Neural cell (in vitro differentiated cells): Measurements from ENCODE around the gene PGBD1. TPM values are rescaled to one million over a fixed set of nuclear protein-coding genes. Genes with fewer than 3 reads are reported as not detected.

ENCODE experiments used
- H2AFZ ChIP-seq: fragments of 200-600, 300-800 bp; sonication (generic), shearing (Covaris generic); 2 replicates; pipeline ENCODE4 v1.6.0; 2014; ENCODE audit warnings: low read depth, mild to moderate bottlenecking, antibody characterized with exemption, low read length, moderate library complexity
- H3F3A ChIP-seq: fragments of 200-600 bp; shearing (Covaris generic); 2 replicates; pipeline ENCODE4 v1.6.1; 2016; ENCODE audit warnings: mild to moderate bottlenecking, moderate library complexity, mixed read lengths, antibody characterized with exemption, low read length; ENCODE audit not compliant: insufficient read depth, poor library complexity, severe bottlenecking
- H3K27ac ChIP-seq: fragments of 200-600, 300-800 bp; sonication (generic), shearing (Covaris generic); 2 replicates; pipeline ENCODE4 v1.5.1; 2014; ENCODE audit warnings: mild to moderate bottlenecking, low read length, moderate library complexity
- H3K27me3 ChIP-seq: fragments of 300-800, 200-600 bp; sonication (generic), shearing (Covaris generic); 2 replicates; pipeline ENCODE4 v1.6.0; 2014; ENCODE audit warnings: mild to moderate bottlenecking, low read depth, low read length, moderate library complexity; ENCODE audit not compliant: insufficient read depth
- H3K36me3 ChIP-seq: fragments of 300-800, 200-600 bp; sonication (generic), shearing (Covaris generic); 2 replicates; pipeline ENCODE4 v1.5.1; 2014; ENCODE audit warnings: mild to moderate bottlenecking, antibody characterized with exemption, low read length, moderate library complexity; ENCODE audit not compliant: insufficient read depth
- H3K4me2 ChIP-seq: fragments of 300-800, 200-600 bp; sonication (generic), shearing (Covaris generic); 2 replicates; pipeline ENCODE4 v1.6.0; 2014; ENCODE audit warnings: mild to moderate bottlenecking, low read length
- H3K4me3 ChIP-seq: fragments of 300-800, 200-600 bp; sonication (generic), shearing (Covaris generic); 2 replicates; pipeline ENCODE4 v1.5.1; 2014; ENCODE audit warnings: mild to moderate bottlenecking, low read length, moderate library complexity
- H3K79me2 ChIP-seq: fragments of 200-600 bp; shearing (Covaris generic); replicated peaks from 2 replicates; pipeline ENCODE4 v1.6.0; 2014; ENCODE audit warnings: mild to moderate bottlenecking, low read length, moderate library complexity; ENCODE audit not compliant: insufficient read depth
- H3K9ac ChIP-seq: fragments of 300-800, 200-600 bp; sonication (generic), shearing (Covaris generic); 2 replicates; pipeline ENCODE4 v1.6.1; 2016; ENCODE audit warnings: mild to moderate bottlenecking, low read length, mixed read lengths
- H3K9me2 ChIP-seq: fragments of 200-600 bp; shearing (Covaris generic); 2 replicates; pipeline ENCODE4 v1.6.1; 2016; ENCODE audit warnings: mild to moderate bottlenecking, low read length, mixed read lengths; ENCODE audit not compliant: insufficient read depth
- H3K9me3 ChIP-seq: fragments of 200-600, 300-800 bp; sonication (generic), shearing (Covaris generic); 2 replicates; pipeline ENCODE4 v1.6.1; 2016; ENCODE audit warnings: mild to moderate bottlenecking, mixed run types, low read length, moderate library complexity, mixed read lengths
- H4K20me1 ChIP-seq: fragments of 200-600 bp; shearing (Covaris generic); 2 replicates; pipeline ENCODE4 v1.6.1; 2016; ENCODE audit warnings: mild to moderate bottlenecking, mixed run types; ENCODE audit not compliant: insufficient read depth
- EP300 ChIP-seq: fragments of 450-650 bp; conservative IDR thresholded peaks from 2 replicates; pipeline ENCODE4 v1.6.1; 2014; ENCODE audit warnings: antibody characterized with exemption, mild to moderate bottlenecking, moderate library complexity; ENCODE audit not compliant: poor library complexity, severe bottlenecking
- EZH2 ChIP-seq: fragments of 200-600, 300-800 bp; shearing (Covaris generic), sonication (generic); IDR thresholded peaks from 2 replicates; pipeline ENCODE4 v1.6.1; 2014; ENCODE audit warnings: antibody characterized with exemption, low read length, borderline replicate concordance, mild to moderate bottlenecking; ENCODE audit not compliant: insufficient read depth, poor library complexity, severe bottlenecking
- MXI1 ChIP-seq: fragments of 450-650 bp; conservative IDR thresholded peaks from 2 replicates; pipeline ENCODE4 v1.6.1; 2014; ENCODE audit warnings: antibody characterized with exemption, mild to moderate bottlenecking; ENCODE audit not compliant: poor library complexity, severe bottlenecking
- POLR2AphosphoS5 ChIP-seq: IDR thresholded peaks from 2 replicates; pipeline ENCODE4 v1.6.1; 2012
- RAD21 ChIP-seq: fragments of 450-650 bp; conservative IDR thresholded peaks from 2 replicates; pipeline ENCODE4 v1.6.1; 2014; ENCODE audit warnings: antibody characterized with exemption, mild to moderate bottlenecking, moderate library complexity
- REST ChIP-seq: IDR thresholded peaks from 2 replicates; pipeline ENCODE4 v1.6.1; 2012; ENCODE audit warnings: borderline replicate concordance
- SMC3 ChIP-seq: fragments of 450-650 bp; conservative IDR thresholded peaks from 2 replicates; pipeline ENCODE4 v1.6.1; 2014; ENCODE audit warnings: antibody characterized with exemption, mild to moderate bottlenecking, moderate library complexity; ENCODE audit not compliant: poor library complexity
- TAF1 ChIP-seq: IDR thresholded peaks from 2 replicates; pipeline ENCODE4 v1.6.1; 2012; ENCODE audit warnings: low read depth
- polyA plus RNA-seq: library from polyadenylated mRNA; depleted of rRNA; stranded (reverse); fragments of >200 nt; gene quantifications from 2 replicates; pipeline ENCODE4 v1.2.3, GENCODE V29; 2014
- TF ChIP-seq, protein P1 (sequence below): fragments of 450-650 bp; IDR thresholded peaks from 2 replicates; pipeline ENCODE4 v1.5.1; 2014; ENCODE audit warnings: antibody characterized with exemption, mild to moderate bottlenecking, moderate library complexity; ENCODE audit not compliant: poor library complexity, severe bottlenecking

PGBD1 gene
- polyA plus RNA-seq, 1 donor from 2014 or later: 32.3 TPM

- Histone ChIP-seq H3K27ac (no peak overlapping the region), H3K9ac (no peak overlapping the region), H3F3A (no peaks in the 10 kb centered on the region), H3K9me2 (no peaks in the 10 kb centered on the region), H3K27me3 (no peaks in the 10 kb centered on the region), H3K4me2 (no peak overlapping the region), H3K79me2 (no peaks in the 10 kb centered on the region), H3K9me3 (no peaks in the 10 kb centered on the region), H3K4me3 (no peak overlapping the region), H3K36me3 (peaks cover 6% of the 10 kb centered on the region), H2AFZ (no peak overlapping the region), H4K20me1 (no peaks in the 10 kb centered on the region)
- TF ChIP-seq SMC3 (no peak), EP300 (no peak), POLR2AphosphoS5 (no peak), MXI1 (no peak), EZH2 (no peak), RAD21 (no peak), REST (no peak), TAF1 (no peak)
- TF ChIP-seq, protein P1, sequence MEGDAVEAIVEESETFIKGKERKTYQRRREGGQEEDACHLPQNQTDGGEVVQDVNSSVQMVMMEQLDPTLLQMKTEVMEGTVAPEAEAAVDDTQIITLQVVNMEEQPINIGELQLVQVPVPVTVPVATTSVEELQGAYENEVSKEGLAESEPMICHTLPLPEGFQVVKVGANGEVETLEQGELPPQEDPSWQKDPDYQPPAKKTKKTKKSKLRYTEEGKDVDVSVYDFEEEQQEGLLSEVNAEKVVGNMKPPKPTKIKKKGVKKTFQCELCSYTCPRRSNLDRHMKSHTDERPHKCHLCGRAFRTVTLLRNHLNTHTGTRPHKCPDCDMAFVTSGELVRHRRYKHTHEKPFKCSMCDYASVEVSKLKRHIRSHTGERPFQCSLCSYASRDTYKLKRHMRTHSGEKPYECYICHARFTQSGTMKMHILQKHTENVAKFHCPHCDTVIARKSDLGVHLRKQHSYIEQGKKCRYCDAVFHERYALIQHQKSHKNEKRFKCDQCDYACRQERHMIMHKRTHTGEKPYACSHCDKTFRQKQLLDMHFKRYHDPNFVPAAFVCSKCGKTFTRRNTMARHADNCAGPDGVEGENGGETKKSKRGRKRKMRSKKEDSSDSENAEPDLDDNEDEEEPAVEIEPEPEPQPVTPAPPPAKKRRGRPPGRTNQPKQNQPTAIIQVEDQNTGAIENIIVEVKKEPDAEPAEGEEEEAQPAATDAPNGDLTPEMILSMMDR: no peak
Observed at GRCh38 chr6:28235912-28236452, 45.4 kb upstream of the PGBD1 start.

DNA sequence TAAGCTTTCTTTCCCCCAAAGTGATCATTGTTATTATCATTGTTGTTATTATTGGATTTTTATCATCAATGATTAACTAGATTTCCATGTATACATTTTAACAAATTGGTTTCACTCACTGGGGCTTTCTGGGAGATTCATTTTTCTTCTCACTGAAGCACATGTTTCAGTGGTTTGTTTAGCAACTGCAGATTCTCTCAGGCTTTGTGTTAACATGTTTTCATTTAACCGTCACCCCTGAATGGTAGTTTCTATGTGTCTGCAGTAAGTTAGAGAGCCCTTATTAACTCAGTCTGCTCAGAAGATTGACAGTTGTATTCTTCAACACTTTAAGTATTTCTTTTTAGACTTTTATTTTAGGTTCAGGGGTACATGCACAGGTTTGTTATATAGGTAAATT lies 41.7 kb upstream of the PGBD1 start:
- Histone ChIP-seq H4K20me1 (no peaks in the 10 kb centered on the region), H3K4me3 (no peak overlapping the region), H3K79me2 (no peaks in the 10 kb centered on the region), H3F3A (peaks cover 4% of the 10 kb centered on the region), H3K27ac (no peak overlapping the region), H3K27me3 (no peaks in the 10 kb centered on the region), H3K9ac (no peak overlapping the region), H3K4me2 (no peak overlapping the region), H3K36me3 (no peaks in the 10 kb centered on the region), H3K9me2 (no peaks in the 10 kb centered on the region), H3K9me3 (no peaks in the 10 kb centered on the region), H2AFZ (no peak overlapping the region)
- TF ChIP-seq EZH2 (no peak), TAF1 (no peak), SMC3 (no peak), MXI1 (no peak), EP300 (no peak), REST (no peak), POLR2AphosphoS5 (no peak), RAD21 (no peak)
- TF ChIP-seq, protein P1: no peak
